Adrenal gland (tissue), 5 donors: Measurements from ENCODE around the gene ACKR2.

Experiments
- POLR2A ChIP-seq, 2 donors: fragments of 450-650 bp; IDR thresholded peaks; one replicate each; pipeline ENCODE4 v1.6.1; 2017; ENCODE audit warnings: antibody characterized with exemption in 2 of 2, mild to moderate bottlenecking in 2 of 2, moderate library complexity in 1 of 2
- TF ChIP-seq, protein P1 (sequence below), 6 experiments: fragments of 450-650 bp in 4 of 6; fragments of 200-600 bp in 2 of 6; sonication (generic) in 1 of 6; IDR thresholded peaks; 1 replicate in 5 of 6; 2 replicates in 1 of 6; pipeline versions ENCODE4 v1.5.1 to v1.8.0; 2016 to 2021; ENCODE audit warnings: antibody characterized with exemption in 6 of 6, mild to moderate bottlenecking in 2 of 6, moderate library complexity in 1 of 6
- donor health status: DM: no; HTN: no; CAD: no.

DNA sequence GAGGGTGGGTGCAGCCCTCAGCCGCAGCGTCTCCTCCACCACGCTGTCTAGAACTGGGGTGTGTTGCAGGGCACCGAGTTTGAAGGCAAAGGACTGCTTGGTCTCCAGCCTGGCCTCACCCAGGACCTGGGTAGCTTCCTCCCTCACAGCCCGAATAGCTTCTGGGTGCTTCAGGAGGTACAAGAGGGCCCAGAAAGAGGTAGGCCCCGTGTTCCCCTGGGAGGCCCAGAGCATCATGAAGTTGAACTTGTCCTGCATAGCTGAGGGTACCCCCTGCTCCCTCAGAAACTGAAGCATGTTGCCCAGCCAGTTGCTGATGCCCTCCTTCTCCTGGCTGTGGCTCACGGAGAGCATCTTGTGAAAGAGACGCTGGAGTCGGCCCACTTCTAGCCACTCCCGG, 65.5 kb downstream of the ACKR2 start:
- no peak for TF ChIP-seq POLR2A (IDR thresholded peaks at IDR 0.05)
- TF ChIP-seq, protein P1, sequence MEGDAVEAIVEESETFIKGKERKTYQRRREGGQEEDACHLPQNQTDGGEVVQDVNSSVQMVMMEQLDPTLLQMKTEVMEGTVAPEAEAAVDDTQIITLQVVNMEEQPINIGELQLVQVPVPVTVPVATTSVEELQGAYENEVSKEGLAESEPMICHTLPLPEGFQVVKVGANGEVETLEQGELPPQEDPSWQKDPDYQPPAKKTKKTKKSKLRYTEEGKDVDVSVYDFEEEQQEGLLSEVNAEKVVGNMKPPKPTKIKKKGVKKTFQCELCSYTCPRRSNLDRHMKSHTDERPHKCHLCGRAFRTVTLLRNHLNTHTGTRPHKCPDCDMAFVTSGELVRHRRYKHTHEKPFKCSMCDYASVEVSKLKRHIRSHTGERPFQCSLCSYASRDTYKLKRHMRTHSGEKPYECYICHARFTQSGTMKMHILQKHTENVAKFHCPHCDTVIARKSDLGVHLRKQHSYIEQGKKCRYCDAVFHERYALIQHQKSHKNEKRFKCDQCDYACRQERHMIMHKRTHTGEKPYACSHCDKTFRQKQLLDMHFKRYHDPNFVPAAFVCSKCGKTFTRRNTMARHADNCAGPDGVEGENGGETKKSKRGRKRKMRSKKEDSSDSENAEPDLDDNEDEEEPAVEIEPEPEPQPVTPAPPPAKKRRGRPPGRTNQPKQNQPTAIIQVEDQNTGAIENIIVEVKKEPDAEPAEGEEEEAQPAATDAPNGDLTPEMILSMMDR (IDR thresholded peaks at IDR 0.05), result no peak
